ENCODE data around the gene ZNF445.
A peak's percentile ranks its signal among the peaks of the same experiment; 100 is the strongest.
"Not testable (repeated sequence)": the region's sequence is repeated elsewhere in the genome, so short reads cannot be mapped to it uniquely, and the experiment has no call there.

ZNF445 gene

GRCh38 chr3:44477312-44478030 is at the start of gene ZNF445:
Gene ZNF445 (minus strand): TSS chr3:44477670. CDS start chr3:44455549, 22,121 bp downstream.
- peak; percentile 48 for DNase-seq

DNA sequence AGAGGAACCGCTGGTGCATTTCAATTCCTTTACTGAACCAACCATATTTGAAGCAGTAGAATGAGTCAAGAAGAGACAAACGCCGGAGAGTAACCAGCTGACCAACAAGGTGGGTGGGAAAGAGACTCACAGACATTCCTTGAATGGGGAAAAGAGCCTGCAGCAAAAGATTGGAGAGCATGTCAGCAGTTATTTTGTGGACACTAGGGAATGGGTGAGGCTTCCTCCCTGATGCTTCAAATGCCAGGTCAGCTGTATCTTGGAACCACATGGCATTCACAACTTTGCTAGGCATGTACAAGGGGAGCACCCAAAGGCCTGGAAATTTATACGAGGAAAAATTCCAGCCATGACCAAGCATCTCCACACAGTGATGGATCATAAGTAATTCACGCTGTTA is 47.6 kb upstream of the ZNF445 start:
- DNase-seq: no peak

- no peak for DNase-seq
Measured at GRCh38 chr3:44522494-44522933, 45.0 kb upstream of the ZNF445 start.

GRCh38 chr3:44521721-44522120 is 44.3 kb upstream of the ZNF445 start:
- DNase-seq: no peak

GRCh38 chr3:44518782-44519156 is 41.3 kb upstream of the ZNF445 start:
- DNase-seq: no peak

DNA sequence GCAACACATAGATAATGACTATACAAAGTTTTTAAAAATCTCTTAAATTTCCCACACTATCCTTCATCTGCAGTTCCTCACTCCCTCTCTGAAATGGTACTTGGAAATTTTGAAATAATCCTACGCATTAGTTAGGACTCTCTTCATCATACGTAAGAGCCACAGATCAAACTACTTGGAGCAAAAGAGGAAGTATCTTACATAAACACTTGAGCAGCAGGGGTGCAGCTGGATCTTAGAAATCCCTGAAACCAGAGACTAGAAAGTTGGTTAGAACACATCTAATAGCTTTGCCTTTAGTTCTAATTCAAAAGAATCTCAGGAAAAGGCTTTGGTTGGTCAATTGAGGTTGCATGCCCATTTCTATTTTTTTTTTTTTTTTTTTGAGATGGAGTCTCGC is 38.8 kb upstream of the ZNF445 start:
- no peak for DNase-seq

DNA sequence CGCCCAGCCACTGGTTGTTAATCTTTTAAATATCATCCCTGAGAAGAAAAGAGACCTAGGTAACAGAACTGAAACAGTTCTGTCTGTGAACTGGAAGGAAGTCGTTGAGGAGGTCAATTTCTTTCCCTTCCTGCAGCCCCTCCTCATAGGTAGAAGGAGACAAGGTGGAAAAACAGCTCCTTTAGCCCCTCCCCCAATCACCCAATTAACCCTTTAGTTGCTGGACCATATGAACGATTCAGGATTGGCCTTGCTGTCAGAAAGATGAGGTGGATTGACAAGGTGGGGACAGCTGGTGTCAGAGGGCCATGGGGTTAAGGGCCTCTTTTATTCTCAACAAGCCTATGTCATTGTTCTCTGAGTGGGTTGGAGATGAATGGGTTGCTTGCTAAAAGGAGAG is 36.0 kb upstream of the ZNF445 start:
- DNase-seq: no peak

- no peak for DNase-seq
Measured at GRCh38 chr3:44511238-44511566, 33.7 kb upstream of the ZNF445 start.

- peak; percentile 0 for DNase-seq
Measured at GRCh38 chr3:44510000-44510368, 32.5 kb upstream of the ZNF445 start.

DNA sequence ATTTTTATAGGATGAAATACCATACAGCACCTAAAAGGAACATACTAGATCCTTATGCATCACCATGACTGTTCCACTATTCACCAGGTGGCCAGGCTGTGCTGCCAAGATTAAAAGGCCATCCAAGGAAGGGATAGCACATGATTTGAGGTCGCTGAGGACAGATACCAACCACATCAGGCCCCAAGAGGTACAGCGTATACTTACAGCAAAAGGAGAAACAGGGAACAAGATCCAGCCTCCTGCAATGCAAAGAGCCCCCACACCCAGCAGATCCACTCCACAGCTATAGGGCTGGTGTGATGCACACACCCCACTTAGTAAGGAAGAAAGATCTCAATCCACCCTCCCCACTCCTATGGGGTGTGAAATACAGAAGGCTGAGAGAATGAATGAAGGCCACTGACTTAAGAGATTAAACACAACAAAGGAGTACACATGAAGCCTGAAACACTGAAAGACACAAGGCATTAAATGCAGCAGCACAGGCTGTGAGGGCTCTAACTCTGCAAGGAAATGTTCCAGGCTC is 32.0 kb upstream of the ZNF445 start:
- no peak for DNase-seq

DNA sequence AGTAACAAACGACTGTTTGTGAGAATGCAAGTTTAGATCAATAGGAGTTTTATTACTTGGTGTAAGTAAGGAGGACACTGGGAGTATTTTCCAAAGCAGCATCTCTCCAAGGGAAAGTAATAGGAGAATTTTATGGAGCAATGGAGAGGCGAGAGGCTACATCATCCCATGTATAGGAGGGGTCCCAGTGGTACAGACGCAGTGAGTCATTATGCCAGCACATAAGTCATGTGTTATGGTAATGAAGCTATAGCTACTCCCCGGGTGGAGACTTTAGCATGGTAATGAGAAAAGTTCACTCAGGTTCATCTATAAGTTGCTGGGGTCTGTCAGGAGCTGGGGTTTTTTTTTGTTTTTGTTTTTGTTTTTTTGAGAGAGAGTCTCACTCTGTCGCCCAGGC is 29.5 kb upstream of the ZNF445 start:
- DNase-seq: no peak

GRCh38 chr3:44506556-44506955 is 29.1 kb upstream of the ZNF445 start:
- no peak for DNase-seq

DNA sequence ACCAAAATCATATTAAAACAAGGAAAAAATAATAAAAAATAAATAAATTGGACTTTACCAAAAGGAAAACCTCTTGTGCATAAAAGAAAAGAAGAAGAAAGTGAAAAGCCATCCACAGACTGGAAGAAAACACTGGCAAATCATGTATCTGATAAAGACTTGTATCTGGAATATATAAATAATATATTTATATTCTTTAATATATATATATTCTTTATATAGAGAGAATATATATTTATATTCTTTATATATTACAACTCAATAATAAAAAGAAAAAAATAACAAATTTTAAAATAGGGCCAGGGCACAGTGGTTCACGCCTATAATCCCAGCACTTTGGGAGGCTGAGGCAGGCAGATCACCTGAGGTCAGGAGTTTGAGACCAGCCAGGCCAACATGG is 27.1 kb upstream of the ZNF445 start:
- DNase-seq: no peak

GRCh38 chr3:44503178-44503577 is 25.7 kb upstream of the ZNF445 start:
- not testable (repeated sequence) for DNase-seq

DNA sequence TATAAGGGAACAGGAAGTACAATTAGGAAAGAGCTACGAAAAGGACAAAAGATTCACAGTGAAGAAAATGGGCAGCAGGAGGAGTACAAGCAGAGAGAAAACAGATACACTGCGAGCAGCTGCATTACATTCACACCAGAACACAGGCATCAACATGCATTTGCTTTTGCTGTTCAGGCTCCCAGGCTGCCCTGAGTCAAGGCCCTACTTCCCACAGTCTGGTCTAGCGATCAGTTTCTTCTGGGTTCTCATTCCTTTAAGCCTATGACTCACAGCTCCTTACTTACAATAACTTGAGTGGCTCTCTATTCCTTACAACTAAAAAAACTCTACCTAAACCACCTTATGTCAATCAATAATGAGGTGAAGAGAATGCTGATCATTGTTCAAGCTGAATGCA is 24.5 kb upstream of the ZNF445 start:
- no peak for DNase-seq

DNA sequence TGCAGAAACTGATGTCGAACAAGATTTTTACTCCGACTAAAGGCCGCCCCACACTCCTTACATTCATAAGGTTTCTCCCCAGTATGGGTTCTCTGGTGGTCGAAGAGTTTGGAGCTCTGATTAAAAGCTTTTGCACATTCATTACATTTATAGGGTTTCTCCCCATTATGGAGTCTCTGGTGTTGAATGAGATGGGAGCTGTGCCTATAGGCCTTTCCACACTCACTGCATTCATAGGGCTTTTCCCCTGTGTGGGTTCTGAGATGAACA is 22.4 kb upstream of the ZNF445 start:
- not testable (repeated sequence) for DNase-seq

- DNase-seq: no peak
Measured at GRCh38 chr3:44499149-44499898, 21.9 kb upstream of the ZNF445 start.

DNA sequence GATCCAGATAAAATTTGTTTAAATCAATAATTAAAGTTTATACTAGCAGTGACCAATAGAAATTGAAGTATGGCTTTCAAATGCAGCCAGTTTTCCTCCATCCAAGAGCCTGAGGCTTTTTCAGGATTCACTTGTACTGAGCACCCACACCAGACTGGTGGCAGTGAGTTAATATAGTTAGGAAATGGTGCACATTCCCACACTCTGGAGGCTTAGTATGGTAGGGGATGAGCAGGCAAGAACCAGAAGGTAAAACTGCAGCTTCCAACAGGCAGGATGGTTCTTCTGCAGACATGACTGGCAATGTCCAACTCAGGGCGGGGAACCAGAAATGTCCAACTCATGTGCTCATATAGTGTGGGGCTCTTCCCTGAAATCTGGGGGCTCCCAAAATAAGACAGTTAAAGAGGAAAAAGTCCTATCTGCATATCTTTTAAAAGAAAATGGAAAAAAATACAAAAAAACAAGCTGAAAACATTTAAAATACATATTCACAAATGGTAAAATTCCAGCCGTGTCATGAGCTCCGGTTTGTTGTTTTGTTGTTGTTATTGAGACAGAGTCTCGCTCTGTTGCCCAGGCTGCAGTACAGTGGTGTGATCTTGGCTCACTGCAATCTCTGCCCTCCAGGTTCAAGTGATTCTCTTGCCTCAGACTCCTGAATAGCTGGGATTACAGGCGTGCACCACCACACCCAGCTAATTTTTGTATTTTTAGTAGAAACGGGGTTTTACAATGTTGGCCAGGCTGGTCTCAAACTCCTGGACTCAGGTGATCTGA is 18.4 kb upstream of the ZNF445 start:
- no peak for DNase-seq

DNA sequence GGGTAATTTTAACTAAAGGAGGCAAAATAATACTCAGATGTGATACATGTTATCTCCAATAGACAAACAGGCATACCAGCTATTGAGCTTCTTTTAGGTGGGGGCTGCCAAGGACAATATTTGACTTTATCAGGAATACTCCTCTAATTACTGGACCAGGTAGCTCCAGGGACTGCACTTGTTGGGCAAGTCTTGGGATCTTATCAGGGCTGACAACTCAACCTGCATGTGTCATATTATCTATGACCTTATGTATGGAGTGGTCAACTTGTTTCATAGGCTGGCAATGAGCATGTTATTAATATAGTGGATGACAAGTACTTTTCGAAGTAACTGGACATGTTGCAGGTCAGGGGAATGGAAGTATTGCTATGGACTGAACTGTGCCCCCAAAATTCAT is 15.0 kb upstream of the ZNF445 start:
- no peak for DNase-seq

- no peak for DNase-seq
Measured at GRCh38 chr3:44482721-44483120, 5.3 kb upstream of the ZNF445 start.

GRCh38 chr3:44478606-44479094 is 1.2 kb upstream of the ZNF445 start:
- no peak for DNase-seq

DNA sequence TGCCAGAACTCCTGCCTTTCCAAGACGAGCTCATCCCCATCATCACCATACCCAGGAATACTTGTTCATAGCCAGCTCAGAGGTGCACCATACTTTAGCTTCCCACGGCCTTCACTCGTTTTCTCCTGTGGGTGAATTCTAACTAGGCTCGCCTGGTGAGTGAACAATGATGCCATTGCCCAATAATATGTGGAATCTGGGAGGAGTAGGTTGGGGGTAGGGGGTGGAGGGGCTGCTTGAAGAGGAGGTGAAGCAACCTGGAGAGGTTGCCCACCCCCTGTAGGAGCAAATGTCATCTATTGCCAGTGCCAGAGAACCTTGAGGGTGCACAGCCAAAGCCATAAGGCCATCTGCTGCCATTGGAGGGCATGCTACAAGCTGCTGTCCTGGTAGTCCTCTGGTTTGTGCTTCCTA is 592 bp upstream of the ZNF445 start:
- no peak for DNase-seq

DNA sequence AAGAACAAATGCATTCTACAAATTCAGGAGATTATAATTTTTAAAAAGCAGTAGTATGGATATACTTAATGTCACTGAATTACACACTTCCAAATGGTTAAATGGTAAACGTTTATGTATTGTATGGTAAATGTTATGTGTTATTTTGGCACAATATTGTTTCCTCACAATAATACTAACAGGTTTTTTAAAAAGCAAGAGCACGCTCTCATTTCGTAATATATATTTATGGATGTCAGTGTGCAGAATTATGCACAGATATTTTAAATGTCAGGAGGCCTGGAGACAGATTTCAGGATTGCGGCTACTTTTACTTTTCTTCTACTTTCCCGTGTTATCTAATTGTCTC is 533 bp downstream of the ZNF445 start:
- no peak for DNase-seq

DNA sequence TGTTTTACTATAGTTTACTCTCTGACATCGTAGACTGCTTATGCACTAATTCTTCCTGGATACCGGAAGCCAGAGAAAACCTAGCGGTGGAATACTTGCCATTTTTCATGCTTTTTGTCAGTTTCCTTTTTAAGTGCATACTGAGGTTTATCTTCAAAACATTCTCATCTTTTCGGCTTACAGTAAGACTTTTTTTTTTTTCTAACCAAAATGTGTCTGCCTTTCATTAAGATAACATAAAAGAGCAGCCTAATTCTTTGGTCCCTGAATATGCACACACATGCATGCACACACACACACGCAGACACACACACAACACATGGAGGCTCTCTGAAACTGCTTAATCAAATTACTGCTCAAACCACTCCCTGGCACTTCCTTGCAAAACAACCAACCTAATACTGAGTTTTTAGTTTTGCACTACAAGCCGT is 1.3 kb downstream of the ZNF445 start:
- no peak for DNase-seq

Data from COR-L47 (cell line).